ENCODE results near the gene TPT1.

Gene TPT1

GRCh38 chr13:45331692-45332035 is 9.3 kb downstream of the TPT1 start:
- ATAC-seq = no peak

GRCh38 chr13:45331123-45331619 is 9.8 kb downstream of the TPT1 start:
- ATAC-seq = no peak
- TF ChIP-seq ZNF70 (CRISPR knock-in tag; IDR thresholded peaks at IDR 0.05) (no peak), TCF4 (CRISPR knock-in tag; IDR thresholded peaks at IDR 0.05; ENCODE audit: borderline replicate concordance) (no peak), ARNTL (CRISPR knock-in tag; IDR thresholded peaks at IDR 0.05; ENCODE audit: borderline replicate concordance, low read depth) (no peak), ZNF8 (CRISPR knock-in tag; IDR thresholded peaks at IDR 0.05) (no peak), ESRRG (CRISPR knock-in tag; IDR thresholded peaks at IDR 0.05) (no peak), ZFP3 (CRISPR knock-in tag; IDR thresholded peaks at IDR 0.05) (no peak), ZFP30 (CRISPR knock-in tag; IDR thresholded peaks at IDR 0.05) (no peak), RARB (CRISPR knock-in tag; IDR thresholded peaks at IDR 0.05) (no peak), CSDC2 (CRISPR knock-in tag; IDR thresholded peaks at IDR 0.05) (no peak), ISL1 (CRISPR knock-in tag; IDR thresholded peaks at IDR 0.05) (no peak)
- TF ChIP-seq, protein P1, sequence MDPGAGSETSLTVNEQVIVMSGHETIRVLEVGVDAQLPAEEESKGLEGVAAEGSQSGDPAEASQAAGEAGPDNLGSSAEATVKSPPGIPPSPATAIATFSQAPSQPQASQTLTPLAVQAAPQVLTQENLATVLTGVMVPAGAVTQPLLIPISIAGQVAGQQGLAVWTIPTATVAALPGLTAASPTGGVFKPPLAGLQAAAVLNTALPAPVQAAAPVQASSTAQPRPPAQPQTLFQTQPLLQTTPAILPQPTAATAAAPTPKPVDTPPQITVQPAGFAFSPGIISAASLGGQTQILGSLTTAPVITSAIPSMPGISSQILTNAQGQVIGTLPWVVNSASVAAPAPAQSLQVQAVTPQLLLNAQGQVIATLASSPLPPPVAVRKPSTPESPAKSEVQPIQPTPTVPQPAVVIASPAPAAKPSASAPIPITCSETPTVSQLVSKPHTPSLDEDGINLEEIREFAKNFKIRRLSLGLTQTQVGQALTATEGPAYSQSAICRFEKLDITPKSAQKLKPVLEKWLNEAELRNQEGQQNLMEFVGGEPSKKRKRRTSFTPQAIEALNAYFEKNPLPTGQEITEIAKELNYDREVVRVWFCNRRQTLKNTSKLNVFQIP (CRISPR knock-in tag; IDR thresholded peaks at IDR 0.05; ENCODE audit: borderline replicate concordance, low read depth) = no peak

More at GRCh38 chr13:45331692-45332035, 9.3 kb downstream of the TPT1 start:
- peak; percentile 34; the same call in 1 of the 2 replicates for TF ChIP-seq TCF4 (CRISPR knock-in tag; IDR thresholded peaks at IDR 0.05; ENCODE audit: borderline replicate concordance)
- peak; percentile 5; the same call in 1 of the 2 replicates for TF ChIP-seq CREB5 (CRISPR knock-in tag; IDR thresholded peaks at IDR 0.05; ENCODE audit: low read depth)
- TF ChIP-seq CSDC2 (CRISPR knock-in tag; IDR thresholded peaks at IDR 0.05) = no peak

- no peak for ATAC-seq
- TF ChIP-seq ISL1 (CRISPR knock-in tag; IDR thresholded peaks at IDR 0.05) (peak; percentile 63), SNAI2 (CRISPR knock-in tag; IDR thresholded peaks at IDR 0.05) (no peak)
Measured at GRCh38 chr13:45328661-45329111, 12.3 kb downstream of the TPT1 start.

GRCh38 chr13:45327253-45327955 is 13.6 kb downstream of the TPT1 start:
- TF ChIP-seq ZFP30 (CRISPR knock-in tag; IDR thresholded peaks at IDR 0.05) (no peak), TCF4 (CRISPR knock-in tag; IDR thresholded peaks at IDR 0.05; ENCODE audit: borderline replicate concordance) (no peak), BACH2 (CRISPR knock-in tag; IDR thresholded peaks at IDR 0.05; ENCODE audit: borderline replicate concordance) (no peak), GLIS3 (CRISPR knock-in tag; IDR thresholded peaks at IDR 0.05) (no peak), ZNF565 (CRISPR knock-in tag; conservative IDR thresholded peaks at IDR 0.05; ENCODE audit: low read depth) (no peak), CSDC2 (CRISPR knock-in tag; IDR thresholded peaks at IDR 0.05) (no peak), RARB (CRISPR knock-in tag; IDR thresholded peaks at IDR 0.05) (no peak), TSHZ2 (CRISPR knock-in tag; IDR thresholded peaks at IDR 0.05) (no peak), ARNTL (CRISPR knock-in tag; IDR thresholded peaks at IDR 0.05; ENCODE audit: borderline replicate concordance, low read depth) (no peak), ZNF8 (CRISPR knock-in tag; IDR thresholded peaks at IDR 0.05) (no peak), ZFP3 (CRISPR knock-in tag; IDR thresholded peaks at IDR 0.05) (no peak), ESRRG (CRISPR knock-in tag; IDR thresholded peaks at IDR 0.05) (no peak), ISL1 (CRISPR knock-in tag; IDR thresholded peaks at IDR 0.05) (no peak), TOX (CRISPR knock-in tag; IDR thresholded peaks at IDR 0.05; ENCODE audit: borderline replicate concordance) (no peak)
- TF ChIP-seq, protein P2, sequence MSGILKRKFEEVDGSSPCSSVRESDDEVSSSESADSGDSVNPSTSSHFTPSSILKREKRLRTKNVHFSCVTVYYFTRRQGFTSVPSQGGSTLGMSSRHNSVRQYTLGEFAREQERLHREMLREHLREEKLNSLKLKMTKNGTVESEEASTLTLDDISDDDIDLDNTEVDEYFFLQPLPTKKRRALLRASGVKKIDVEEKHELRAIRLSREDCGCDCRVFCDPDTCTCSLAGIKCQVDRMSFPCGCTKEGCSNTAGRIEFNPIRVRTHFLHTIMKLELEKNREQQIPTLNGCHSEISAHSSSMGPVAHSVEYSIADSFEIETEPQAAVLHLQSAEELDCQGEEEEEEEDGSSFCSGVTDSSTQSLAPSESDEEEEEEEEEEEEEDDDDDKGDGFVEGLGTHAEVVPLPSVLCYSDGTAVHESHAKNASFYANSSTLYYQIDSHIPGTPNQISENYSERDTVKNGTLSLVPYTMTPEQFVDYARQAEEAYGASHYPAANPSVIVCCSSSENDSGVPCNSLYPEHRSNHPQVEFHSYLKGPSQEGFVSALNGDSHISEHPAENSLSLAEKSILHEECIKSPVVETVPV (CRISPR knock-in tag; IDR thresholded peaks at IDR 0.05) = no peak
- TF ChIP-seq, protein P1 (CRISPR knock-in tag; IDR thresholded peaks at IDR 0.05; ENCODE audit: borderline replicate concordance, low read depth) = no peak
- no peak for ATAC-seq

Data from SK-N-SH treated with all-trans-retinoic acid at 6 μM for 48 hours (cell line).